Central memory CD8-positive, alpha-beta T cell (primary cell): ENCODE data around the gene GNPAT.
A peak's percentile ranks its signal among the peaks of the same experiment; 100 is the strongest.

Experiments
- ATAC-seq: fragments of 150-1000 bp; cut with Tn5 transposase; replicated peaks from 2 replicates; pipeline ENCODE4 v1.10.0; 2022; ENCODE audit warnings: mild to moderate bottlenecking, moderate FRiP score, moderate number of reproducible peaks; ENCODE audit not compliant: poor library complexity, severe bottlenecking; ENCODE audit errors: extremely low read depth
- DNase-seq, 2 donors: peaks; one replicate each; pipeline ENCODE4 v3.0.0; 2021; ENCODE audit warnings: low spot score in 2 of 2
- H3K27ac Mint-ChIP-seq: one replicate; pipeline ENCODE4 v1.8.0; 2022; ENCODE audit warnings: low read depth, mild to moderate bottlenecking, moderate library complexity, mixed read lengths
- H3K27me3 Mint-ChIP-seq: one replicate; pipeline ENCODE4 v1.8.0; 2022; ENCODE audit warnings: mixed read lengths
- H3K36me3 Mint-ChIP-seq: one replicate; pipeline ENCODE4 v1.8.0; 2022; ENCODE audit warnings: mild to moderate bottlenecking, moderate library complexity, mixed read lengths; ENCODE audit not compliant: insufficient read depth
- H3K4me1 Mint-ChIP-seq: one replicate; pipeline ENCODE4 v1.8.0; 2022; ENCODE audit warnings: mixed read lengths
- H3K4me3 Mint-ChIP-seq: one replicate; pipeline ENCODE4 v1.8.0; 2022; ENCODE audit warnings: mild to moderate bottlenecking, moderate library complexity, mixed read lengths
- H3K9me3 Mint-ChIP-seq: one replicate; pipeline ENCODE4 v1.8.0; 2022; ENCODE audit warnings: mixed read lengths

Gene GNPAT

DNA sequence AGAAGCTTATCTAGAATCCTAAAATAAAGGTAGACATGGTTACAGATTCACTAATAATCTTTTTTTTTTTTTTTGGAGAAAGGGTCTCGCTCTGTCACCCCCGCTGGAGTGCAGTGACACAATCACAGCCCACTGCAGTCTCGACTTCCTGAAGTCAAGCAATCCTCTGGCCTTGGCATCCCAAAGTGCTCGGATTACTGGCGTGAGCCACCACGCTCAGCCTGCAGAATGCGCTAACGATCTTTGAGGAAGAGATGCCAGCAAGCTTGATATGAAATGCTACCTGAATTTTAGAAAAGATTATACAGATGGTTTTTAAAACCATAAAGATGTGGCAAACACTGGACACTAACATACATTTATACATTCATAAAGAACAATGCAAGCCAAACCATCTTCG, 4.1 kb upstream of the GNPAT start:
- no peak overlapping the region for H3K4me3 Mint-ChIP-seq
- no peak for ATAC-seq
- no peak overlapping the region for H3K27ac Mint-ChIP-seq
- H3K9me3 Mint-ChIP-seq = no peaks in the 10 kb centered on the region
- peaks cover 28% of the 10 kb centered on the region for H3K36me3 Mint-ChIP-seq
- H3K27me3 Mint-ChIP-seq = no peaks in the 10 kb centered on the region
- no peak for DNase-seq
- peaks cover 56% of the 10 kb centered on the region for H3K4me1 Mint-ChIP-seq

DNA sequence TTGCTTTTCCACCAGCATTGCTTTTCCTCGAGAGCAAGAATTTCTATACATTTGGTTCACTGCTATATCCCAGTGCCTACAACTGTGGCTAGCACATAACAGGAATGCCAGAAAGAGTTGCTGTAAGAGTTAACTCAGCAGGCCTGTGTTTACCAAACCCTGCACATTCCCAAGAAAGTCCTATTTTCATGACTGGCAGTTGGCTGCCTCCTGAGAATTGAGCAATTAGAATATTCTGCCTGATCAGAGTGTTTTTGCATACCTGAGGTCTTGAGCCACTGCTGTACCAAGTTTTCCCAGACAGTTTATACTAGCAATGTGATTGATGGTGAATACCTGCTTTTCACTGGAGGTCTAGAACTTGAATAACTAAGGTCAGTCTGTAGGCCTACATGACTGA, 2.7 kb upstream of the GNPAT start:
- H3K9me3 Mint-ChIP-seq = no peaks in the 10 kb centered on the region
- H3K27me3 Mint-ChIP-seq = no peaks in the 10 kb centered on the region
- no peak overlapping the region for H3K4me3 Mint-ChIP-seq
- H3K36me3 Mint-ChIP-seq = peaks cover 24% of the 10 kb centered on the region
- ATAC-seq = no peak
- H3K4me1 Mint-ChIP-seq = peaks cover 58% of the 10 kb centered on the region
- DNase-seq = no peak
- H3K27ac Mint-ChIP-seq = no peak overlapping the region

DNA sequence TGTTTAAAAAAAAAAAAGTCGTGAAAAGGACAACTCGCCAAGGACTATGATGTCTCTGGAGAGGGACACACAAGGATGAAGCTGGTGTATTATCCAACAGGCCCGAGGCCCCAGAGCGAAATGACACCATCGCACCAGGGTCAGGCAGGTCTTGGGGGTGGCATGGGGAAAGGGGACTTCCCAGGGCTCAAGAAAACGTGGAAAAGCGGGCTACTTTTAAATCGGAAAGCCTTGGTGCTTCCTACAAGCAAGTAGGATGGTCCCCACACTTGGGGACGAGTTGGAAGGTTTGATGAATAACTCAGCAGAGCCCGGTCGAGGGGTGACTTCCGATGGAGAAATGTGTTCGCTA, 505 bp upstream of the GNPAT start:
- peak; percentile 8 for ATAC-seq
- Mint-ChIP-seq H3K27ac (peak overlapping the region; percentile 97), H3K36me3 (peaks cover 28% of the 10 kb centered on the region), H3K4me1 (peaks cover 71% of the 10 kb centered on the region), H3K27me3 (no peaks in the 10 kb centered on the region), H3K9me3 (no peaks in the 10 kb centered on the region), H3K4me3 (peak overlapping the region; percentile 97)
- DNase-seq = peak in 1 of 2 donors; percentile 9

DNA sequence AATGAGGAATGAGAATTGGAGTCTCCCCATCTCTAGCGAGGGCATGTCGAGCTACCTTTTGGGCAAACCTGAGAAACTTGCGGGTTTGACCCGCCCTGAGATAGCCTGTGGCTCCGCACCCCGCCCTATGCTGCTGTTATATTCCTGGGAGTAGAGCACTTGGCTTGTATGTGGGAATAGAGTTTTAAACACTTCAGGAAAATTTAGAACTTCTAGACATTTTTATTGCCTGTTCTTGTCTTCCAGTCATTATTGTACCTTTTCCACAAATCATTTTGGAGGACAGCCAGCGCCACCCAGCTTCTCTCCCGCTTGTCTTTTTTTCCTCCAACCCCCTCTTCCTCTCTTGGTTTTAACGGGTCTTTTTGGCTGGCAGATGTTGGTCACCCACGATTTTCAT, 738 bp downstream of the GNPAT start:
- H3K4me1 Mint-ChIP-seq = peaks cover 62% of the 10 kb centered on the region
- DNase-seq (no peak), ATAC-seq (no peak)
- no peaks in the 10 kb centered on the region for H3K9me3 Mint-ChIP-seq
- no peaks in the 10 kb centered on the region for H3K27me3 Mint-ChIP-seq
- H3K4me3 Mint-ChIP-seq = peak overlapping the region; percentile 97
- peak overlapping the region; percentile 97 for H3K27ac Mint-ChIP-seq
- peaks cover 30% of the 10 kb centered on the region for H3K36me3 Mint-ChIP-seq

DNA sequence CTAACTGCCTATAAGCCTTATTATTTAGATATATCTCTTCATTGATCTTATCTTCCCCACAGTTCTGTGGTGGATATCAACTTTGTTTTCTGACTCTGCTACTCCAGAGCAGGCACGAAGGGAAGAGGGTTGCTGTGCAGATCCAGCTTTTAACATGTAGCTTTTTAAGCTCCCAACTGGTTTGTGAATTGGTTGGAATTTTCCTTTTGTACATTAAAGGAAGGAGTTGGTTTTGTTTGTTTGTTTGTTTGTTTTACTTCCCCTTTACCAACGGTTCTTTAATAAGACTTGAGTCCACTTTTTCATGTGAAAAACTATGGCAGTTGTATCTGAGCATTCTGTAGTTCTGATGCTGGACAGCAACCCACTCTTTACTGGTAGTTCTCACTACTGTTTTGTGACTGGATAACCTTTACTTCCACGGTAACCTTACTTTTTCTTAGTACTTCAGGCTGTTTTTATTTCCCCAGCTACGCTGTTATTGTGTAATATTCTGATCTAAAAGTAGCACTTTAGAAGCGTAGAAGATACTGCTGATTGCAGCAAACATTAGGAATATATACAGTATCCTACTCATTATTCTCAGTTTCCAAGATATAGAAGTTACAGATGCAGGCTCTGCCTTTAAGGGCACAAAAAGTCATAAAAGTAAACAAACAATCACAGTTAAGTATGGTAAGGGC, 1.6 kb downstream of the GNPAT start:
- no peaks in the 10 kb centered on the region for H3K27me3 Mint-ChIP-seq
- no peaks in the 10 kb centered on the region for H3K9me3 Mint-ChIP-seq
- ATAC-seq (no peak), DNase-seq (no peak)
- H3K27ac Mint-ChIP-seq = peak overlapping the region; percentile 97
- H3K4me1 Mint-ChIP-seq = peaks cover 69% of the 10 kb centered on the region
- peaks cover 27% of the 10 kb centered on the region for H3K36me3 Mint-ChIP-seq
- H3K4me3 Mint-ChIP-seq = peak overlapping the region; percentile 97

DNA sequence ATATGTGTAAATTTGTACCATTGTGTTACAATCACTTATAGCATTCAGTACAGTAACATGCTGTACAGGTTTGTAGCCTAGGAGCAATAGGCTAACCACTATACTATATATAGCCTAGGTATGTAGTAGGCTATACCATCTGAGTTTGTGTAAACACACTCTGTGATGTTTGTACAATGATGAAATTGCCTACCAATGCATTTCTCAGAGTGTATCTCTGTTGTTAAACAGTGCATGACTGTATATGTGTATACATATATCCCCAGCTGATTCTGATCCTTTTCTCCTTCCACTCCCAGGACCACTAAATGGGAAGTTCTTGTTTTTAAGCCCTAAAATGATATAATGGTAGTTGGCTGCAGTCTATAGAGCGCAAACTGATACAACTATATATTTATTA, 7.8 kb downstream of the GNPAT start:
- ATAC-seq (no peak), DNase-seq (no peak)
- no peaks in the 10 kb centered on the region for H3K9me3 Mint-ChIP-seq
- H3K27me3 Mint-ChIP-seq = no peaks in the 10 kb centered on the region
- peaks cover 54% of the 10 kb centered on the region for H3K4me1 Mint-ChIP-seq
- H3K36me3 Mint-ChIP-seq = peaks cover 16% of the 10 kb centered on the region
- no peak overlapping the region for H3K4me3 Mint-ChIP-seq
- H3K27ac Mint-ChIP-seq = no peak overlapping the region

DNA sequence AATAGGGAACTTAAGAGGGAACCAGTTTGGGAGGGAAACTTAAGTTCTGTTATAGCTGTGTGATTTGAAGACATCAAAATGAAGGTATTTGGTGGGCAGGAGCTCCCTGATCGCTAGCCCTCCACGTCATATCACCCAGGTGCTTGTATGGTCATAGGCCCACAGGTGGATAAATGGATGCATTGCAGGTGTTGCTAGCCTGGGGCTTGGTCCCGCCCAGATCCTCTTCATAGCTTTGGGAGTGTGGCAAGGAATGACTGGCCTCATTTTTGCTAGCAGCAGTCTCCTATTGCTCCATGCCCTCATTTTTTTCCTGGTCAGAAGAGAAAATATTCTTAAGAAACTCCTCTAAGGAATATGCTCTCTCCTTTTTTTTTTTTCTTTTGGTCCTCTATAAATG, 11.3 kb downstream of the GNPAT start:
- H3K4me3 Mint-ChIP-seq = no peak overlapping the region
- no peaks in the 10 kb centered on the region for H3K9me3 Mint-ChIP-seq
- DNase-seq (no peak), ATAC-seq (no peak)
- no peak overlapping the region for H3K27ac Mint-ChIP-seq
- no peaks in the 10 kb centered on the region for H3K27me3 Mint-ChIP-seq
- H3K4me1 Mint-ChIP-seq = peaks cover 33% of the 10 kb centered on the region
- H3K36me3 Mint-ChIP-seq = peaks cover 30% of the 10 kb centered on the region

DNA sequence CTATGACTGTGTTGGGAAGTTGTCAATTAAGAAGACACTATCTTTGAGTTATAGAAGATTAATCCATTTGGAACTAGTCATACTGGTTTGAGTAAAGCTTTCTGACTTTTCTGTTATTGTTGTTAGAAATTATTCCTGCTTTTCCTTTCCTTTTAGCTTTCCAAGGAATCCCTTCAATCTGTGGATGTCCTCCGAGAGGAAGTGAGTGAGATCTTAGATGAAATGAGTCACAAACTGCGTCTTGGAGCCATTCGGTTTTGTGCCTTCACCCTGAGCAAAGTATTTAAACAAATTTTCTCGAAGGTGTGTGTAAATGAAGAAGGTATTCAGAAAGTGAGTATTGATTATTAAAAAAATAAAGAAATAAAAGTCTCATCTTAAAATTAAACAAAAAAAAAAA, 19.3 kb downstream of the GNPAT start:
- H3K4me3 Mint-ChIP-seq = no peak overlapping the region
- no peaks in the 10 kb centered on the region for H3K4me1 Mint-ChIP-seq
- DNase-seq (no peak), ATAC-seq (no peak)
- H3K36me3 Mint-ChIP-seq = peaks cover 56% of the 10 kb centered on the region
- no peaks in the 10 kb centered on the region for H3K27me3 Mint-ChIP-seq
- H3K9me3 Mint-ChIP-seq = no peaks in the 10 kb centered on the region
- H3K27ac Mint-ChIP-seq = no peak overlapping the region

DNA sequence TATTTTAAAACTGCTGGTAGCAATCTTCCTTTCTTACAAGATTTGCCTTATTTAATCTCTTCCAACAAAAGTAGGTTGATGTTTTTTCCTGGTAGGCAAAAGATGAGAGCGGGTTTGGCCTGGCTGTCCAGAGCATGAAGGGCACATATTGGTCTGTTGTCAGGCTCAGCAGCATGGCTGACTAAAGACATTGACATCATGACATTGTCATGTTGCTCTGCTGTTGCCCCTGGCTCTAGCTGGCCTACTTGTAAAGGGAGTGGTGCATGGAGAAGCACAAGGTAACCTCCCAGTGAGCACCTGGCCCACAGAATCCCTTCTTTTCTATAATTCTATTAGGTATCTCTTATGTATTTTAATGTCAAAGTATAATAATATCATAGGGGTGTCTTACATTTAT, 23.6 kb downstream of the GNPAT start:
- H3K4me3 Mint-ChIP-seq = no peak overlapping the region
- DNase-seq (no peak), ATAC-seq (no peak)
- H3K27me3 Mint-ChIP-seq = no peaks in the 10 kb centered on the region
- H3K9me3 Mint-ChIP-seq = no peaks in the 10 kb centered on the region
- H3K4me1 Mint-ChIP-seq = no peaks in the 10 kb centered on the region
- no peak overlapping the region for H3K27ac Mint-ChIP-seq
- peaks cover 55% of the 10 kb centered on the region for H3K36me3 Mint-ChIP-seq

DNA sequence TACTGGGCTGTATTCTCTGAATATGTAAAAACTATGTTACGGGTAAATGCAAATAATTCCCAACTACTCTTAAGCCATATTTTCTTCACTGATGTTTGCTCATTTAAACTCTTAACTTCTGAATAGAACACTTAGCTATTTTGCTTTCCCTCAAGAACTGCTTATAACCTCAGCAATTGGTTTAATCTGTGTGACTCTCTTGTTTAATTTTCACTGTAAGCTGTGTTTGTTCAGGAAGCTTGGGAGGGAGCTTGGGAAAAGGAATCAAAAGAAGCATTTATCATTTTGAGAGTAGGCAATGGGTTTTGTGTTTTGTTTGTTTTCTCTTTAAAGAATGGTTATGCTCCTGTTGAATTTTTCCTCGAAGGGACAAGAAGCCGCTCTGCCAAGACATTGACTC, 24.4 kb downstream of the GNPAT start:
- no peak for DNase-seq
- Mint-ChIP-seq H3K9me3 (no peaks in the 10 kb centered on the region), H3K27me3 (no peaks in the 10 kb centered on the region)

DNA sequence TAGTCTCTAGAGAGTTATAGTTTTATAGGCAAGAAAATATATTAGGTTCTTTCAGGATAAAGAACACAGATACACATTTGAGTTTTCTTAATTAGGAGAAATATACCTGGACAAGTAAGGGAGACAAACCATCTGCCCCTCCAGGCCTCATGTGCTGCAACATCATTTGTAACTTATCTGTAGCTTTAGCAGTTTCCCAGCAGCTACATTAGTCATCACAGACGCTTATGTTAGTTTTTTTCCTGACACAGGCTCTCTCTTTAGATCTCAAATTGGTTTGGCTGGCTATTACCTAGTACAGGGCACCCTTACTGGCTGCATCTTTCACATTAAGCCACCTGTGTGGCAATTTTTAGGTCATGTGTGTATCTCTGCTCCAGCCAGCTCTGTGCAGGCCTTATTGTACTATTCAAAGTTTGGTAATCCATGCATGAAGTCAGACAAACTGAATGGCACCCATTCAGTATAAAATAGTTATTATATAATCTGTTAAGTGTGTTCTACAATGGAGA, 25.9 kb downstream of the GNPAT start:
- no peak overlapping the region for H3K27ac Mint-ChIP-seq
- DNase-seq = no peak
- H3K9me3 Mint-ChIP-seq = no peaks in the 10 kb centered on the region

More for the DNA sequence above, 24.4 kb downstream of the GNPAT start:
- H3K4me1 Mint-ChIP-seq = no peaks in the 10 kb centered on the region
- ATAC-seq = no peak
- H3K36me3 Mint-ChIP-seq = peaks cover 49% of the 10 kb centered on the region
- H3K27ac Mint-ChIP-seq = no peak overlapping the region
- no peak overlapping the region for H3K4me3 Mint-ChIP-seq

DNA sequence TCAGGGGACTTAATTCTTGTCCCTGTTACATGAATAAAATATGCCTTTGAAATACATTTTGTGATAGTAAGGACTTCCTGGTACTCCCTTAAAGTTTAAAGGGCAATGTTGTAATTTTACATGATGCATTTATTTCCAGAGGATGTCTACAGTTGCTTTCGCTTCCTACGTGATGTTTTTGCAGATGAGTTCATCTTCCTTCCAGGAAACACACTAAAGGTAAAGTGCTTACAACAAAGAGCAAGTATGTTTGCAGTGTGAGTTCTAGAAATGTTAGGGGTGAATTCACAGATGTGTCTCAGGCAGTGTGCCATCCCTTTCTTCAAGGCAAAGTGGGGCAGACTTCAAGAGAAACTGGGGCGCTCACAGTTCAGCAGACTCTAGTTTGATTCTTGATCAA, 31.2 kb downstream of the GNPAT start:
- H3K36me3 Mint-ChIP-seq = peaks cover 43% of the 10 kb centered on the region
- no peak for ATAC-seq
- no peaks in the 10 kb centered on the region for H3K27me3 Mint-ChIP-seq
- no peak overlapping the region for H3K27ac Mint-ChIP-seq
- DNase-seq = no peak
- H3K4me1 Mint-ChIP-seq = peaks cover 5% of the 10 kb centered on the region
- no peak overlapping the region for H3K4me3 Mint-ChIP-seq
- no peaks in the 10 kb centered on the region for H3K9me3 Mint-ChIP-seq

More for the DNA sequence above, 25.9 kb downstream of the GNPAT start:
- Mint-ChIP-seq H3K36me3 (peaks cover 45% of the 10 kb centered on the region), H3K27me3 (no peaks in the 10 kb centered on the region), H3K4me1 (no peaks in the 10 kb centered on the region), H3K4me3 (no peak overlapping the region)
- no peak for ATAC-seq

DNA sequence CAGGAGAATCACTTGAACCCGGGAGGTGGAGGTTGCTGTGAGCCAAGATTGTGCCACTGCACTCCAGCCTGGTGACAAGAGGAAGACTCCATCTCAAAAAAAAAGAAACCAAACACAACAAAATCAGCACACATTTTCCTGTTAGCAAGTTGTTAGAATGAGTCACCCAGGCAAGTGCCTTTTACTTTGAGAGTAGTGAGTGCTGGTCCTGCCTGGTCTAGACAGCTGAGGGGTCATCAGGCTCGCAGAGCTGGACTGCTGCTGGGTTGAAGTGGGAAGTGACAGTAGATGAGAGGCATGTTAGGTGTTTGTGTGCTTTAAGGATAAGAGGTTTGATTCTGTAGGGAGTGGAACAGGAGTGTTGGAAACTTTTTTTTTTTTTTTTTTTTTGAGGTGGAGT, 31.9 kb downstream of the GNPAT start:
- Mint-ChIP-seq H3K9me3 (no peaks in the 10 kb centered on the region), H3K36me3 (peaks cover 42% of the 10 kb centered on the region), H3K27me3 (no peaks in the 10 kb centered on the region), H3K27ac (peak overlapping the region; percentile 41), H3K4me3 (no peak overlapping the region), H3K4me1 (peaks cover 5% of the 10 kb centered on the region)
- ATAC-seq (no peak), DNase-seq (no peak)
